ENCODE results near the gene UMOD. TPM values are rescaled to one million over a fixed set of nuclear protein-coding genes. Genes with fewer than 3 reads are reported as not detected.
"Not testable (repeated sequence)": the region's sequence is repeated elsewhere in the genome, so short reads cannot be mapped to it uniquely, and the experiment has no call there.

UMOD gene
- total RNA-seq, 1 donor from 2014 or later = not detected

DNA sequence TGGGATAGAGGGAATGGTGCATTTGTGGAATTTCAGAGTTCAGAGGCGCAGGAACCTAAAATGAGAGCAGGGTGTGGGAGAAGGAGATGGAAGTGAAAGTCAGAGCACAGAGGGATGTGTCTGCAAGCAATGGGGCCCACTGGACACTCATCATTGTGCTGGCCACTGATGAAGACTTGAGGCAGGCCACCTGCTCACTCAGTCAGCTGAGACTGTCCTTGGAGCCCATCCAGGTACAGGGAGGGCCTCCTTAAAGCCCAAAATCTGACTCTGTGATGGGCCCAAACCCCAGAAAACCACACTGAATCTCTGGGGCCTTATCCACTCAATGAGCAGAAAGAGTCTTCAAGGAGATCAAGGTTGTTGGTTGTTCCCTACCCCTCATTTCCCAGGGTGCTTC, 30.8 kb downstream of the UMOD start:
- no peak for DNase-seq (ENCODE audit: low read depth in 2 of 2)

DNA sequence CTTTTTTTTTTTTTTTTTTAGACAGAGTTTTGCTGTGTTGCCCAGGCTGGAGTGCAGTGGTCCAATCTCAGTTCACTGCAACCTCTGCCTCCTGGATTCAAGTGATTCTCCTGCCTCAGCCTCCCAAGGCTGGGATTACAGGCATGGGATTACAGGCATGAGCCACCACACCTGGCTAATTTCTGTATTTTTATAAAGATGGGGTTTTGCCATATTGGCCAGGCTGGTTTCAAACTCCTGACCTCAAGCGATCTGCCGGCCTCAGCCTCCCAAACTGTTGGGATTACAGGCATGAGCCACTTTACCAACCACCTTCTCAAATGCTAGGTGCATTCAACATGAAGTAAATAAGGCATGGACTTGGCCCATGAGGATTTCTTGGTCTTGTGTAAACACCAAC, 31.5 kb downstream of the UMOD start:
- not testable (repeated sequence) for DNase-seq (ENCODE audit: low read depth in 2 of 2)

DNA sequence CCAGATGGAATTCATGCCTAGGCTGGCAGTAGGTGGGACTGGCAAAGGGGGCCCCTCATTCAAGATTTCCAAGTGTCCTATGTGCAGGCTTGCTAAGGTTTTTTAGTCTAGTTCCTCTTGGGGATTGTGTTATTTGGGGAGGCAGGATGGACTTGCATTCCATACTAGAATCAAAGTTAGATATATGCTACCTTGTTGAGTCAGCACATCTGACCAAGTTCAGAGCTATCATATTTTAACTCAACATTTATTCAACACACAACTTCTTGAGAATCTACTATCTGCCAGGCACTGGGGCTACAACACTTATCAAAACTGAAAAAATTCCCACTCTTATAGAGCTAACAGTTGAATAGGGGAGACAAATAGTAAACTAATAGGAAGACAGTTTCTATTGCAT, 31.9 kb downstream of the UMOD start:
- DNase-seq (ENCODE audit: low read depth in 2 of 2) = no peak

DNA sequence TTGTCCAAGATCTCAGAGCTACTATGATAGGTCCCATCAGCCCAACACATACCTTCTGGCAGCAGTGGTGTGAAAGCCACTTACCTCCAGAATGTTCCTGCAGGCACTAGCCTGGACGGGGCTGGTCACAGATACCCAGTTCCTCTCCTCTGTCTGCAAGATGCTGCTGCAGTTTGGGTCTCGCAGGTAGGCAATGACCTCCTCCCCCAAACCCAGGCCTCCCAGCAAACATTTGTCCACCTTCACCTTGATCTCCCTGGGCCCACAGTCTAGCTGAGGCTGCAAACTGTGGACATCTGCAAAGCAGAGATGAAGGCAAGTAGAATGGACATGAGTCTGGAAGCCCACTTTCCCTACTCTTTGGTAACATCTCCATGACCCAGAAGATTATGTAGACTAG, 32.3 kb downstream of the UMOD start:
- DNase-seq (ENCODE audit: low read depth in 2 of 2) = no peak

GRCh38 chr16:20319406-20319805, 33.1 kb downstream of the UMOD start:
- DNase-seq (ENCODE audit: low read depth in 2 of 2) = no peak

DNA sequence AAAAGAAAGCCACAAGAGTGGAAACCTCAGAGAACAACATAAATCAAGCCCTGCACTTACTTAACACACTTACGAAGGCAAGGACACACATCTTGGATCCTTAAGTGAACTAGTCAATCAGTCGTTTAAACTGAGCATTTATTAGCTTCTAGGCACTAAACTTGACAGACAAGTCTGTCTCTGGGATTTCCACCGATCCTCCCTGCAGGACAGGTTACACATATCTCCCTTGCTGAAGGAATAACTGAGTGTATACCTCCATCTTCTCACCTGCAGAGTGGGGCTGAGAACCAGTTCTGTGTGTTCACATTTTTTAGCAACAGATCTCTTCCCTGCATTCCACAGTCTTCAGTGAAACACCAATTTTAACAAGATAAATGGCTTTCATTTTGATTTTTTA, 34.1 kb downstream of the UMOD start:
- DNase-seq (ENCODE audit: low read depth in 2 of 2) = no peak

GRCh38 chr16:20318006-20318405, 34.5 kb downstream of the UMOD start:
- DNase-seq (ENCODE audit: low read depth in 2 of 2) = no peak

- DNase-seq (ENCODE audit: low read depth in 2 of 2) = no peak
These were observed 35.4 kb downstream of the UMOD start for GRCh38 chr16:20317117-20317516.

GRCh38 chr16:20316715-20317114, 35.8 kb downstream of the UMOD start:
- no peak for DNase-seq (ENCODE audit: low read depth in 2 of 2)

DNA sequence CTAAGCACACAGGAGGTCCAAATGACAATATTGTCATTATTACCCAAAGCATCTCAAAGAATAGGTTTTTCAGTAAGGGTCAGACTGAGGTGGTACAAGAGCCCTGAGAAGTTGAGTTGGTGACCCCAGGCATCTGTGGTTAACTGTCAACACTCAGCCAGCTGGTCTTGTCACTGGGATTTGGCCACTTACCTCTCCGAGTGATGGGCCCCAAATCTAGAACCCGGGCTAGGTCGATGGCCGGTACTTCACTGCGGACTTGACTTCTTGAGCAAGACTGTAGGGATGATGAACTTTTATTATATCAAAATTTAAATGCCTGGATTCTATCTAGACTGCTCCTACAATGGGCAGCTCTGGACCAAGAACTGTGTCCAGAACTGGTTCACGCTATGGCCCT, 36.8 kb downstream of the UMOD start:
- no peak for DNase-seq (ENCODE audit: low read depth in 2 of 2)

GRCh38 chr16:20314575-20314974, 37.9 kb downstream of the UMOD start:
- DNase-seq (ENCODE audit: low read depth in 2 of 2) = no peak

GRCh38 chr16:20313741-20314140, 38.8 kb downstream of the UMOD start:
- DNase-seq (ENCODE audit: low read depth in 2 of 2) = no peak

GRCh38 chr16:20312536-20313095, 39.9 kb downstream of the UMOD start:
- not testable (repeated sequence) for DNase-seq (ENCODE audit: low read depth in 2 of 2)

DNA sequence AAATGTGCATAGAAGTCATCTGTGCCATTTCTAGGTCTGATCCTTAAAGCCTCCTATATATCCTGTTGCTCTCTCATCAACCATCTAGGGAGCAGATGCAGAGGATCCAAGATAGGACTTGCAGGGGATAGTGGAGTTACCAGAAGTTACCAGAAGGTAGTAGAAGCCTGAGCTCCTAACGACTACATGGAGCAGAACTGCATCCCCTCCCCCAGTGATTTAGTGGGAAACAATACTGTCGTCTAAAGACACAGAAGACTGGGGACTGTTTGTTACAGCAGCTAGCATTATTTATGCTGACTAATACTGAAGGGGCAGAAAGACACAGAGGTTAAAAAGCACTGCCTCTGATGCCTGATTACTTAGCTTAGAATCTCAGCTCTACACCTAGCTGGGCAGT, 41.0 kb downstream of the UMOD start:
- DNase-seq (ENCODE audit: low read depth in 2 of 2) = no peak

DNA sequence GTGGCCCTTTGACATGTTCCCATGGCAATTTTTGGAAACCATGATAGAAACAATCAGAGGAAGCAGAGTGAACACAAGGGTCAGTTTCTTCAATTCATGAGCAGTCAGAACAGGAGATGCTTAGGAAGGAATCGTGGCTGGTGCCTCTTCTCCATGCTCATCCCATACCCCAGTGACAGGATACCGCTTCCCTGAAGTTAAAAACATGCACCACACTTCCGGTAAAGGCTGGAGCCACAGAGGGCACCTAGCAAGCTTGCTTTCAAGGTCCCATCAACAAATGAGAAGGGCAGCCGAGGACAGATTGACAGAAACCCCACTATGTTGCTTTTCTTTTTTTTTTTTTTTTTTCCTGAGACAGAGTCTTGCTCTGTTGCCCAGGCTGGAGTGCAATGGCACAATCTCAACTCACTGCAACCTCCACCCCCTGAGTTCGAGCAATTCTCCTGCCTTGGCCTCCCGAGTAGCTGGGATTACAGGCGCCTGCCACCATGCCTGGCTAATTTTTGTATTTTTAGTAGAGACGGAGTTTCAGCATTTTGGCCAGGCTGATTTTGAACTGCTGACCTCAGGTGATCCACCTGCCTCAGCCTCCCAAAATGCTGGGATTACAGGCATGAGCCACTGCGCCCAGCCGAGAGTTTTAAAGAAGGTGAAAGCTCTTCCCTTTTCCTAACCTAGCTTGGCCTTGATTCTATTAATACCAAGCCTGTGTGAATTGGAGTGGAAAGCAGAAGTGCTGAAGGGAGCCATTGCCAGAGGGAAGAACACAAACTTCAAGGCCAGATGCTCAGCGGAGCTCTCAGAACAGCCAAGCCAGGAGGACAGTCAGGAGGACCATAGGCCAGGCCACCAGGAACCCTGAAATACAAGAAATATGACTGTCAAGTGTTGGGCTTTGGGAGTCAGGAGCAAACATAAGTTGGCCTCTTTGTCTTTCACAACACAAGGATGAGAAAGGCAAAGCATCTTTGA, 41.8 kb downstream of the UMOD start:
- no peak for DNase-seq (ENCODE audit: low read depth in 2 of 2)

- no peak for DNase-seq (ENCODE audit: low read depth in 2 of 2)
These were observed 42.7 kb downstream of the UMOD start for GRCh38 chr16:20309786-20310185.

DNA sequence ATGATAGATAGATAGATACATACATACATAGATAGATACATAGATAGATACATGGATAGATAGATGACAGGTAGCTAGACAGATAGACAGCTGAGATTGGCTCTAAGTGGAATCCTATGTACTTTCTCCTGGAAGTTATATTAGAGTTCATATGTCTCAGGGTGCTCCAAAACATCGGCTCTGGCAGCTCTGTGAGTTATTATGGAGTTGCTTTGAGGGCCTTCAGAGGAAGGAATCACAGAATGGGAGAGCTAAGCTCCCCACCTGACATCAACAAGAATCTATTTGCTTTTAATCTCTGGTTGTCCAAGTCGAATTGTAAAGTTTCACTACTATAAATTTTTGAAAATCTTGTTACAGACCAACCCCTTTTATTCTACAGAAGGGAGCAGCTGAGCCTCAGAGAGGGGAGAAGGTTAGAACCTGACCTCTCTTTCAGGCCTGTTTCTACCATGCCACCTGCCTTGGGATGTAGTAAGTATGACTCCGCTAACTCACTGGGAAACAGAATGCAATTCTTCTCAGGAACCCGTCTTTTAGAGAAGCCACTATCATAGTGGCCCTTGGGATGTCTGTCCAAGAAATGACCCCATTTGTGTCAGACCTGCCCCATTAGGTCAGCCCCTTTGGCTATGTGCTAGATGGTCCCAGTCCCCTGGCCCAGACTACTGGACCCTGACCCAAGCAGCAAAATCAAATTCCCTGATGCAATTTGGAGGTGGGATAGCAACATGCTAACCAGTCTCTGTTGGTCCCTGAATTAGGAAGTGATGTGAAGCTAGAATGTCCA, 43.5 kb downstream of the UMOD start:
- DNase-seq (ENCODE audit: low read depth in 2 of 2) = no peak

DNA sequence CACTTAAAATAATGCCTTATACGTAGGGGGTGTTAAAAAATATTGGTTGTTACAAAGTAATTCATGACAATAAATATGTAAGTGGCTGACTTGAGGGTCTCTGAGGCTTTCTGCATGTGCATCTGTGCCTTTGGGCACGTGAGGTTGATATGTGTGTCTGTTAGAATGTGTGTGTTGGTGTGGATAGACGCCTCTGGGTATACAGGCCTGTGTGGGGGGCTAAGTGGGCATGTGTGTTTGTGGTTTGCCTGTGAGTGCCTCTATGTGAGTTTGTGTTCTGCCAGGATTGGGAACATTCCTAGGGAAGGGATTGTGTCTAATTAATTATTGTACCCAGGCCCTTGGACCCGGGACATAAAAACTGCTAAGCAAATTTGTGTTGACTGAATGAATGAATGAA, 44.2 kb downstream of the UMOD start:
- no peak for DNase-seq (ENCODE audit: low read depth in 2 of 2)

GRCh38 chr16:20307791-20308190, 44.7 kb downstream of the UMOD start:
- no peak for DNase-seq (ENCODE audit: low read depth in 2 of 2)

DNA sequence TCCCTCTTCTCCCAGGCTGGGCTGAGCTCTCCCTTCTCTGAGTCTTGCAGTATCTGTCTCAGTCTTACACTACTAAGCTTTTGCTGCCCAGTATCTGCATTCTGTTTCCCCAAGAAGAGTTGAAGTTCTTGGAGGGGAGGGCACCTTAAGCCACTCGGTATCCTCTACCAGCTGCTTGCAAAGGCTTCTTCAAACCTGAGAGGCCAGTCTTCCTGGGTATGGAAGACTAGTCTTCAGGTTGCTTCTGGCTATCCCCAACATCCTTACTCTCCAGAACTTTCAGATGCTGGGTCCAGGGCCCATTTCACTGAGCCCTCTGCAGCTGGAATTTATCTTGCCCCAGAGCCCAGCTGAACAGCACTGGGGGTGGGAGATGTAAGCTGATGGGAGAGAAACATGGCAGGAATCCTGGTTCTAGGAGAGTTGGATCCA, 45.3 kb downstream of the UMOD start:
- no peak for DNase-seq (ENCODE audit: low read depth in 2 of 2)

- no peak for DNase-seq (ENCODE audit: low read depth in 2 of 2)
These were observed 46.1 kb downstream of the UMOD start for GRCh38 chr16:20306401-20306800.

- no peak for DNase-seq (ENCODE audit: low read depth in 2 of 2)
These were observed 49.5 kb downstream of the UMOD start for GRCh38 chr16:20303012-20303411.
